Measurements from ENCODE around the gene IFFO2.
A peak's percentile ranks its signal among the peaks of the same experiment; 100 is the strongest.

Gene IFFO2

GRCh38 chr1:18949686-18950400 is 6.6 kb downstream of the IFFO2 start:
- DNase-seq: no peak

- DNase-seq: no peak
These were observed 7.4 kb downstream of the IFFO2 start for GRCh38 chr1:18948913-18949685.

- DNase-seq: no peak
These were observed 8.2 kb downstream of the IFFO2 start for GRCh38 chr1:18948048-18948912.

GRCh38 chr1:18947570-18947969 is 8.9 kb downstream of the IFFO2 start:
- no peak for DNase-seq

GRCh38 chr1:18946550-18947381 is 9.7 kb downstream of the IFFO2 start:
- no peak for DNase-seq

GRCh38 chr1:18945401-18945849 is 11.1 kb downstream of the IFFO2 start:
- DNase-seq: no peak

- no peak for DNase-seq
These were observed 11.7 kb downstream of the IFFO2 start for GRCh38 chr1:18944810-18945209.

- no peak for DNase-seq
These were observed 12.4 kb downstream of the IFFO2 start for GRCh38 chr1:18943914-18944572.

- DNase-seq: no peak
These were observed 13.3 kb downstream of the IFFO2 start for GRCh38 chr1:18943162-18943561.

- no peak for DNase-seq
These were observed 14.1 kb downstream of the IFFO2 start for GRCh38 chr1:18942340-18942739.

- DNase-seq: peak; percentile 81 to 90
These were observed 15.0 kb downstream of the IFFO2 start for GRCh38 chr1:18941221-18942141.

GRCh38 chr1:18940303-18941020 is 16.0 kb downstream of the IFFO2 start:
- no peak for DNase-seq

GRCh38 chr1:18939398-18940302 is 16.8 kb downstream of the IFFO2 start:
- DNase-seq: no peak

- DNase-seq: peak in 1 of 2 experiments; percentile 21
These were observed 17.8 kb downstream of the IFFO2 start for GRCh38 chr1:18938707-18939070.

- DNase-seq: no peak
These were observed 18.3 kb downstream of the IFFO2 start for GRCh38 chr1:18938008-18938706.

- DNase-seq: no peak
These were observed 18.9 kb downstream of the IFFO2 start for GRCh38 chr1:18937539-18937938.

- no peak for DNase-seq
These were observed 19.5 kb downstream of the IFFO2 start for GRCh38 chr1:18936814-18937481.

GRCh38 chr1:18936471-18936813 is 20.0 kb downstream of the IFFO2 start:
- no peak for DNase-seq
